Gastroesophageal sphincter (tissue), 3 donors: ENCODE measurements around the gene C19orf38.

Experiments used
- EP300 ChIP-seq: sonication (generic); formaldehyde crosslinking; IDR thresholded peaks from one replicate; pipeline ENCODE4 v1.6.1; 2017; ENCODE audit warnings: antibody characterized with exemption, mild to moderate bottlenecking
- POLR2A ChIP-seq, 2 donors: fragments of 450-650 bp; IDR thresholded peaks; one replicate each; pipeline ENCODE4 v1.6.1; 2017; ENCODE audit warnings: antibody characterized with exemption in 2 of 2, mild to moderate bottlenecking in 2 of 2, moderate library complexity in 1 of 2
- POLR2AphosphoS5 ChIP-seq: sonication (generic); formaldehyde crosslinking; IDR thresholded peaks from one replicate; pipeline ENCODE4 v1.6.1; 2017; ENCODE audit warnings: antibody characterized with exemption
- TF ChIP-seq, protein P1 (sequence below), 4 experiments: fragments of 200-600 bp in 2 of 4; fragments of 450-650 bp in 2 of 4; sonication (generic) in 1 of 4; IDR thresholded peaks; one replicate each; pipeline ENCODE4 v1.5.1; 2017 to 2019; ENCODE audit warnings: antibody characterized with exemption in 4 of 4, mild to moderate bottlenecking in 2 of 4, moderate library complexity in 2 of 4

DNA sequence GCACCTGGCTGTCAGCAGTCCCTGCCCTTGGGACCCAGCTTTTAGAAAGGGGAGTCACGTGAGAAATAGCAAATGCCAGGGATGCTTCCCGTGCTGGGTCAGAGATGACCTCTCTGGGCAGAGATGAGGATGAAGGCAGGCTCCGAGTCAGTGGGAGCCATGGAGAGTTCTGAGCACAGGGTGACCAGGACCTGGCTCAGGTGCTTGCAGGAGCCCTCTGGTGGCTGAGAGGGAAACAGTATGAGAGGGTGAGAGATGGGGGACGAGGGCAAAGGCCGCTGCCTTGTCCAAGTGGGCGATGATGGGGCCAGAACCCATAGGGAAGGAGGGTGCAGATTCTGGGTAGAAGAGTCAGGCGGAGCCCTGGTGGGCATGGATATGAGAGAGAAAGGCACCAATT is 28.0 kb upstream of the C19orf38 start:
- TF ChIP-seq POLR2AphosphoS5 (no peak), EP300 (no peak), POLR2A (IDR thresholded peaks at IDR 0.05) (no peak)
- TF ChIP-seq, protein P1, sequence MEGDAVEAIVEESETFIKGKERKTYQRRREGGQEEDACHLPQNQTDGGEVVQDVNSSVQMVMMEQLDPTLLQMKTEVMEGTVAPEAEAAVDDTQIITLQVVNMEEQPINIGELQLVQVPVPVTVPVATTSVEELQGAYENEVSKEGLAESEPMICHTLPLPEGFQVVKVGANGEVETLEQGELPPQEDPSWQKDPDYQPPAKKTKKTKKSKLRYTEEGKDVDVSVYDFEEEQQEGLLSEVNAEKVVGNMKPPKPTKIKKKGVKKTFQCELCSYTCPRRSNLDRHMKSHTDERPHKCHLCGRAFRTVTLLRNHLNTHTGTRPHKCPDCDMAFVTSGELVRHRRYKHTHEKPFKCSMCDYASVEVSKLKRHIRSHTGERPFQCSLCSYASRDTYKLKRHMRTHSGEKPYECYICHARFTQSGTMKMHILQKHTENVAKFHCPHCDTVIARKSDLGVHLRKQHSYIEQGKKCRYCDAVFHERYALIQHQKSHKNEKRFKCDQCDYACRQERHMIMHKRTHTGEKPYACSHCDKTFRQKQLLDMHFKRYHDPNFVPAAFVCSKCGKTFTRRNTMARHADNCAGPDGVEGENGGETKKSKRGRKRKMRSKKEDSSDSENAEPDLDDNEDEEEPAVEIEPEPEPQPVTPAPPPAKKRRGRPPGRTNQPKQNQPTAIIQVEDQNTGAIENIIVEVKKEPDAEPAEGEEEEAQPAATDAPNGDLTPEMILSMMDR (IDR thresholded peaks at IDR 0.05): no peak
